H1 (cell line): Measurements from ENCODE around the gene UVSSA. TPM values are rescaled to one million over a fixed set of nuclear protein-coding genes. Genes with fewer than 3 reads are reported as not detected.

Experiments
- CTCF ChIA-PET: fragments of 300-600 bp; sonication (Branson Sonifier 250); formaldehyde crosslinking; loops from one replicate; lab custom pipeline; 2021; ENCODE audit not compliant: partially characterized antibody; lab: Charles Lee
- POLR2A ChIA-PET: fragments of 300-600 bp; sonication (Branson Sonifier 250); formaldehyde crosslinking; loops from one replicate; lab custom pipeline; 2021; ENCODE audit warnings: inconsistent platforms; ENCODE audit not compliant: partially characterized antibody; lab: Charles Lee
- DNase-seq, 2 experiments: peaks; one replicate each; pipeline versions ENCODE4 v3.0.0 to v3.0.0-alpha.2; 2010 to 2022; ENCODE audit warnings: low spot score in 2 of 2, low read depth in 1 of 2, mixed read lengths in 1 of 2
- FAIRE-seq: peaks from 2 replicates; lab custom pipeline; 2011; peaks lifted over from hg19 to GRCh38; lab: Jason Lieb, UNC
- H2AFZ ChIP-seq: 2 replicates; pipeline ENCODE4 v1.8.1; 2012; ENCODE audit warnings: low read length, inconsistent platforms
- H2AK5ac ChIP-seq: 2 replicates; pipeline ENCODE4 v1.6.1; 2013; ENCODE audit warnings: low read depth, low read length
- H2BK120ac ChIP-seq: replicated peaks from 2 replicates; pipeline ENCODE3; 2013; ENCODE audit warnings: low read depth, low read length, inconsistent platforms
- H2BK12ac ChIP-seq: 2 replicates; pipeline ENCODE4 v1.6.1; 2013; ENCODE audit warnings: low read depth, low read length
- H2BK15ac ChIP-seq: 2 replicates; pipeline ENCODE4 v1.6.1; 2013; ENCODE audit warnings: low read length
- H2BK20ac ChIP-seq: 2 replicates; pipeline ENCODE4 v1.6.1; 2013; ENCODE audit warnings: low read length
- H2BK5ac ChIP-seq: 2 replicates; pipeline ENCODE4 v1.6.1; 2013; ENCODE audit warnings: low read depth, low read length
- H3K14ac ChIP-seq: 2 replicates; pipeline ENCODE4 v1.6.1; 2013; ENCODE audit warnings: inconsistent platforms; ENCODE audit not compliant: insufficient read length
- H3K18ac ChIP-seq: 2 replicates; pipeline ENCODE4 v1.6.1; 2013; ENCODE audit warnings: low read length; ENCODE audit errors: extremely low read depth
- H3K23ac ChIP-seq: 2 replicates; pipeline ENCODE4 v1.6.1; 2013; ENCODE audit warnings: inconsistent platforms; ENCODE audit not compliant: insufficient read length
- H3K23me2 ChIP-seq: 2 replicates; pipeline ENCODE4 v1.6.1; 2013; ENCODE audit warnings: low read depth, low read length
- H3K27ac ChIP-seq: 2 replicates; pipeline ENCODE4 v1.6.1; 2011; ENCODE audit warnings: low read depth, low read length, inconsistent platforms
- H3K27me3 ChIP-seq, 4 experiments: replicated peaks in 1 of 4; 1 replicate in 1 of 4; 2 replicates in 3 of 4; pipeline versions ENCODE4 v1.6.1 to v1.8.1; 2011 to 2013; ENCODE audit warnings: low read length in 3 of 4, mild to moderate bottlenecking in 3 of 4, inconsistent platforms in 2 of 4, mixed read lengths in 2 of 4, moderate library complexity in 1 of 4; ENCODE audit not compliant: control insufficient read depth in 3 of 4, insufficient read depth in 3 of 4; ENCODE audit errors: extremely low read depth in 1 of 4
- H3K36me3 ChIP-seq, 4 experiments: 2 replicates each; pipeline versions ENCODE4 v1.6.1 to v1.8.1; 2011 to 2013; ENCODE audit warnings: mild to moderate bottlenecking in 4 of 4, low read length in 3 of 4, moderate library complexity in 2 of 4, control low read depth in 1 of 4, inconsistent platforms in 1 of 4; ENCODE audit not compliant: insufficient read depth in 4 of 4, control insufficient read depth in 2 of 4
- H3K4ac ChIP-seq: replicated peaks from 2 replicates; pipeline ENCODE3; 2013; ENCODE audit warnings: low read length, low read depth, mixed read lengths, inconsistent platforms; ENCODE audit not compliant: insufficient read length
- H3K4me1 ChIP-seq, 4 experiments: replicated peaks in 1 of 4; 1 replicate in 1 of 4; 2 replicates in 3 of 4; pipeline versions ENCODE4 v1.6.1 to v1.8.1; 2011 to 2013; ENCODE audit warnings: low read length in 3 of 4, inconsistent platforms in 2 of 4, mixed read lengths in 1 of 4; ENCODE audit not compliant: insufficient read depth in 4 of 4, control insufficient read depth in 3 of 4
- H3K4me2 ChIP-seq, 2 experiments: 2 replicates each; pipeline versions ENCODE4 v1.6.1 to v1.8.1; 2011 to 2013; ENCODE audit warnings: low read depth in 2 of 2, low read length in 2 of 2, control low read depth in 1 of 2, inconsistent platforms in 1 of 2, mild to moderate bottlenecking in 1 of 2; ENCODE audit not compliant: insufficient read depth in 1 of 2
- H3K4me3 ChIP-seq, 4 experiments: fragments of 200-600, 300-600 bp in 1 of 4; sonication (generic), shearing (Covaris generic), sonication (Bioruptor Twin) in 1 of 4; 2 replicates each; pipeline versions ENCODE4 v1.5.1 to v1.8.1; 2011 to 2016; ENCODE audit warnings: low read length in 4 of 4, low read depth in 3 of 4, control low read depth in 2 of 4, inconsistent platforms in 2 of 4, mild to moderate bottlenecking in 2 of 4, mixed read lengths in 1 of 4, moderate library complexity in 1 of 4; ENCODE audit not compliant: insufficient read depth in 2 of 4; ENCODE audit errors: extremely low read depth in 1 of 4
- H3K56ac ChIP-seq: replicated peaks from 2 replicates; pipeline ENCODE3; 2013; ENCODE audit warnings: low read depth, mild to moderate bottlenecking, mixed read lengths, low read length, inconsistent platforms; ENCODE audit not compliant: insufficient read length
- H3K79me1 ChIP-seq: 2 replicates; pipeline ENCODE4 v1.6.1; 2013; ENCODE audit warnings: low read depth, low read length, control low read depth
- H3K79me2 ChIP-seq, 2 experiments: 2 replicates each; pipeline versions ENCODE4 v1.6.1 to v1.8.1; 2012 to 2013; ENCODE audit warnings: low read length in 2 of 2, mild to moderate bottlenecking in 2 of 2, inconsistent platforms in 1 of 2; ENCODE audit not compliant: insufficient read depth in 2 of 2, control insufficient read depth in 1 of 2
- H3K9ac ChIP-seq, 4 experiments: replicated peaks in 1 of 4; 1 replicate in 1 of 4; 2 replicates in 3 of 4; pipeline versions ENCODE4 v1.6.1 to v1.8.1; 2011 to 2013; ENCODE audit warnings: low read depth in 3 of 4, low read length in 3 of 4, control low read depth in 2 of 4, mild to moderate bottlenecking in 2 of 4, moderate library complexity in 2 of 4, inconsistent platforms in 1 of 4; ENCODE audit errors: extremely low read depth in 1 of 4
- H3K9me3 ChIP-seq, 2 experiments: 2 replicates each; pipeline versions ENCODE4 v1.6.1 to v1.8.1; 2012 to 2013; ENCODE audit warnings: mild to moderate bottlenecking in 2 of 2, moderate library complexity in 2 of 2, control low read depth in 1 of 2, inconsistent platforms in 1 of 2, low read depth in 1 of 2, low read length in 1 of 2, mixed read lengths in 1 of 2; ENCODE audit not compliant: insufficient read depth in 2 of 2
- H4K20me1 ChIP-seq, 2 experiments: replicated peaks in 1 of 2; 2 replicates each; pipeline versions ENCODE3 to v1.8.1; 2011 to 2013; ENCODE audit warnings: inconsistent platforms in 2 of 2, low read length in 2 of 2, mild to moderate bottlenecking in 1 of 2; ENCODE audit not compliant: insufficient read depth in 2 of 2, control insufficient read depth in 1 of 2
- H4K5ac ChIP-seq: 2 replicates; pipeline ENCODE4 v1.6.1; 2013; ENCODE audit warnings: low read length, low read depth, mixed read lengths, inconsistent platforms; ENCODE audit not compliant: insufficient read length
- H4K8ac ChIP-seq: 2 replicates; pipeline ENCODE4 v1.8.0; 2013; ENCODE audit warnings: mild to moderate bottlenecking, moderate library complexity, low read length, inconsistent platforms; ENCODE audit not compliant: insufficient read depth; ENCODE audit errors: extremely low read depth
- H4K91ac ChIP-seq: replicated peaks from 2 replicates; pipeline ENCODE3; 2013; ENCODE audit warnings: low read length, mixed read lengths, inconsistent platforms; ENCODE audit not compliant: insufficient read length
- BACH1 ChIP-seq: IDR thresholded peaks from 2 replicates; pipeline ENCODE4 v1.6.1; 2012; ENCODE audit warnings: low read length, improper control_type of control experiment
- HDAC2 ChIP-seq, 2 experiments: fragments of 300-600 bp in 1 of 2; sonication (generic) in 1 of 2; IDR thresholded peaks; 2 replicates each; pipeline ENCODE4 v1.6.1; 2011 to 2012; ENCODE audit warnings: low read depth in 2 of 2, low read length in 2 of 2, mild to moderate bottlenecking in 2 of 2, moderate library complexity in 2 of 2, borderline replicate concordance in 1 of 2, inconsistent platforms in 1 of 2
- HDAC6 ChIP-seq: IDR thresholded peaks from one replicate; pipeline ENCODE4 v1.7.1; 2012; ENCODE audit warnings: low read depth, mild to moderate bottlenecking, inconsistent platforms, low read length, moderate library complexity
- JUND ChIP-seq: IDR thresholded peaks from 2 replicates; pipeline ENCODE4 v1.6.1; 2011; ENCODE audit warnings: mild to moderate bottlenecking, improper control_type of control experiment, low read length
- MAFK ChIP-seq: IDR thresholded peaks from 2 replicates; pipeline ENCODE4 v1.6.1; 2012; ENCODE audit warnings: low read depth, mild to moderate bottlenecking, improper control_type of control experiment, low read length
- SAP30 ChIP-seq: fragments of 300-600 bp; sonication (generic); IDR thresholded peaks from 2 replicates; pipeline ENCODE4 v1.7.1; 2012; ENCODE audit warnings: low read length, moderate library complexity, mild to moderate bottlenecking, inconsistent platforms; ENCODE audit not compliant: insufficient read depth, insufficient replicate concordance
- SIX5 ChIP-seq: IDR thresholded peaks from 2 replicates; pipeline ENCODE4 v1.6.1; 2011; ENCODE audit warnings: mild to moderate bottlenecking, low read depth, low read length
- SP2 ChIP-seq: IDR thresholded peaks from 2 replicates; pipeline ENCODE4 v1.6.1; 2012; ENCODE audit warnings: mild to moderate bottlenecking, low read length, inconsistent platforms
- TCF12 ChIP-seq: IDR thresholded peaks from 2 replicates; pipeline ENCODE4 v1.6.1; 2011; ENCODE audit warnings: low read depth, mild to moderate bottlenecking, low read length
- TEAD4 ChIP-seq: IDR thresholded peaks from 2 replicates; pipeline ENCODE4 v1.6.1; 2012; ENCODE audit warnings: low read depth, low read length, inconsistent platforms, mixed read lengths
- ZNF274 ChIP-seq: IDR thresholded peaks from 2 replicates; pipeline ENCODE4 v1.7.0; 2012; ENCODE audit warnings: low read length, borderline replicate concordance; ENCODE audit errors: extremely low read depth
- WGBS, 2 experiments: shearing (Covaris generic) in 1 of 2; methylation state at CpG; one replicate each; pipeline versions ENCODE4 v1.1.6 to v1.1.7; 2013 to 2015; ENCODE audit warnings: low lambda C conversion rate in 2 of 2, mixed read lengths in 2 of 2, inconsistent platforms in 1 of 2, low coverage in 1 of 2, missing lambda C conversion rate in 1 of 2; ENCODE audit not compliant: insufficient replicate concordance in 2 of 2, insufficient coverage in 1 of 2, insufficient read length in 1 of 2; ENCODE audit errors: extremely low coverage in 1 of 2, missing lambda C conversion rate in 1 of 2; 5-methylcytosine and 5-hydroxymethylcytosine counted together
- polyA plus RNA-seq, 7 experiments: library from polyadenylated mRNA; depleted of rRNA in 3 of 7; stranded (reverse) in 5 of 7; unstranded in 2 of 7; fragments of >200 nt in 5 of 7; fragments of 200-250 nt in 2 of 7; gene quantifications; 1 replicate in 5 of 7; 2 replicates in 1 of 7; 4 replicates in 1 of 7; pipeline versions ENCODE4 v1.2.1 to v1.2.3, GENCODE V29; 2011 to 2013; ENCODE audit warnings: missing spikeins in 2 of 7, mixed read lengths in 2 of 7
- total RNA-seq: library from RNA; stranded (reverse); fragmentation: NEBNext Ultra II Directional; extraction: Animal tissue kit (Norgen Biotek cat#: 25700); gene quantifications from 2 replicates; pipeline ENCODE4 v1.2.1, GENCODE V29; 2021
- TF ChIP-seq, protein P1 (sequence below): IDR thresholded peaks from 2 replicates; pipeline ENCODE4 v1.6.1; 2011; ENCODE audit warnings: low read length, improper control_type of control experiment
- TF ChIP-seq, protein P2 (sequence below): IDR thresholded peaks from 2 replicates; pipeline ENCODE4 v1.6.1; 2012; ENCODE audit warnings: inconsistent platforms

UVSSA gene
- total and polyA plus RNA-seq, 2 of the 8 experiments (the other 6 are each of a cell fraction or from before 2014, with no cell fraction given) = 14.5 to 19.4 TPM

DNA sequence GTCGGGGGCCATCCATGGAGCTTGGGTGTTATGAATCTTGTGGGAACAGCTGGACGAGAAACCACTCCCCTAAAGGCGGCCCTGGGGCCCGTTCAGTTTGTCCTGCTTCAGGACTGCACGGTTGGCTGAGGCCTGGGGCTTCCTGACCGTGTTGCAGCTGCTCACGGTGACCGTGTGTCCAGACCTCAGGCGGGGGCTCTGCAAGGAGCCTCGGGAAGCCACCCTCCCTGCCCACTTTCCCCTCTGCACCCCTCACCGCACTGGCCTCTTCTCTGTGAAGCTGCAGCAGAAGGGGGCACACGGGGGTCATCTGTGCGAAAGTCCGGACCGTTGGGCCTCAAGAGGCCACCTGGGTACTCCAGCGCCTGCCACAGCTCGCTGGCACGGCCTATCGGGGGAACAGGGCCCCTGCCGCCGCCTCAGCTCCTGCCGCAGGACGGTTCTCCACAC lies 29.4 kb downstream of the UVSSA start:
- Histone ChIP-seq H3K18ac (no peak overlapping the region), H3K79me2 (no peaks in the 10 kb centered on the region), H3K56ac (no peak overlapping the region), H3K4me2 (no peak overlapping the region), H4K20me1 (peaks cover 0 to 6% of the 10 kb centered on the region in 2 experiments), H3K79me1 (no peaks in the 10 kb centered on the region), H3K4me1 (no peaks in the 10 kb centered on the region; a peak in 1 of 7 replicates), H3K4ac (no peak overlapping the region), H2BK5ac (no peak overlapping the region), H4K8ac (no peak overlapping the region), H2AFZ (no peak overlapping the region), H2BK120ac (no peak overlapping the region), H2BK12ac (no peak overlapping the region), H3K36me3 (peaks cover 0 to 2% (median 0%) of the 10 kb centered on the region in 4 experiments; a peak in 1 of 8 replicates), H4K91ac (no peak overlapping the region), H3K14ac (no peak overlapping the region), H3K27me3 (no peaks in the 10 kb centered on the region), H2BK20ac (no peak overlapping the region), H3K23me2 (no peaks in the 10 kb centered on the region), H4K5ac (no peak overlapping the region), H2BK15ac (no peak overlapping the region), H3K9ac (no peak overlapping the region), H3K9me3 (no peaks in the 10 kb centered on the region), H3K27ac (no peak overlapping the region), H3K23ac (no peak overlapping the region), H2AK5ac (no peak overlapping the region), H3K4me3 (no peak overlapping the region)
- 86% methylated on average over 20 of the region's 23 CpGs; no CpG with 5 or more reads in 1 of the 2 experiments for WGBS, 2 experiments
- FAIRE-seq (no peak), DNase-seq (no peak)
- ChIA-PET POLR2A (interaction anchor here (1.5 to 1.9 kb wide), 2 partner anchors 8 to 10 kb away, joined by 3 to 7 read pairs; no protein-coding TSS in a partner anchor), CTCF (interaction anchor here (1.0 to 3.0 kb wide), 7 partner anchors 10 to 253 kb away, joined by 3 to 15 read pairs (median 7); no protein-coding TSS in a partner anchor)
- TF ChIP-seq JUND (no peak), TEAD4 (no peak), SIX5 (no peak), SP2 (no peak), SAP30 (no peak), HDAC2 (IDR thresholded peaks at IDR 0.05; ENCODE audit: borderline replicate concordance in 1 of 2, low read depth in 2 of 2, low read length in 2 of 2) (no peak), MAFK (no peak), TCF12 (no peak), ZNF274 (no peak), BACH1 (no peak), HDAC6 (no peak)
- TF ChIP-seq, protein P1, sequence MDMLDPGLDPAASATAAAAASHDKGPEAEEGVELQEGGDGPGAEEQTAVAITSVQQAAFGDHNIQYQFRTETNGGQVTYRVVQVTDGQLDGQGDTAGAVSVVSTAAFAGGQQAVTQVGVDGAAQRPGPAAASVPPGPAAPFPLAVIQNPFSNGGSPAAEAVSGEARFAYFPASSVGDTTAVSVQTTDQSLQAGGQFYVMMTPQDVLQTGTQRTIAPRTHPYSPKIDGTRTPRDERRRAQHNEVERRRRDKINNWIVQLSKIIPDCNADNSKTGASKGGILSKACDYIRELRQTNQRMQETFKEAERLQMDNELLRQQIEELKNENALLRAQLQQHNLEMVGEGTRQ = no peak
- TF ChIP-seq, protein P2, sequence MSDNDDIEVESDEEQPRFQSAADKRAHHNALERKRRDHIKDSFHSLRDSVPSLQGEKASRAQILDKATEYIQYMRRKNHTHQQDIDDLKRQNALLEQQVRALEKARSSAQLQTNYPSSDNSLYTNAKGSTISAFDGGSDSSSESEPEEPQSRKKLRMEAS = no peak
